ENCODE data around the gene CTU2. TPM values are rescaled to one million over a fixed set of nuclear protein-coding genes. Genes with fewer than 3 reads are reported as not detected.

Gene CTU2
- total and polyA plus RNA-seq, 10 of the 15 experiments (the other 5 are each of a cell fraction or from before 2014, with no cell fraction given), result 0.32 to 44.5 (median 18.2) TPM

GRCh38 chr16:88691924-88692560, 14.3 kb upstream of the CTU2 start:
- TF ChIP-seq TCF3 (IDR thresholded peaks at IDR 0.05; ENCODE audit: borderline replicate concordance, insufficient read depth, low read depth, low read length), result peak; percentile 33; the same call in 1 of the 2 replicates
- no peak for TF ChIP-seq CREB1 (IDR thresholded peaks at IDR 0.05; ENCODE audit: low read depth)
- TF ChIP-seq ZNF687 (IDR thresholded peaks at IDR 0.05), result 0 out of 2 replicates have a peak, but pooled peaks have one; percentile 30
- peak; percentile 39; the same call in 1 of the 2 replicates for TF ChIP-seq SPI1 (IDR thresholded peaks at IDR 0.05; ENCODE audit: borderline replicate concordance, insufficient read depth, low read depth, low read length)
- 0 out of 4 replicates have a peak, but pooled peaks of 1 of the 2 experiments have one; percentile 11 for TF ChIP-seq EP300 (IDR thresholded peaks at IDR 0.05; ENCODE audit: borderline replicate concordance in 1 of 2, control insufficient read depth in 1 of 2, low read depth in 2 of 2, low read length in 2 of 2)
- TF ChIP-seq BHLHE40 (IDR thresholded peaks at IDR 0.05; ENCODE audit: borderline replicate concordance in 1 of 2, low read depth in 2 of 2, low read length in 1 of 2), result peak in 1 of 2 experiments; percentile 17; a peak in 1 of 4 replicates
- TF ChIP-seq MTA2 (IDR thresholded peaks at IDR 0.05; ENCODE audit: low read depth), result 0 out of 2 replicates have a peak, but pooled peaks have one; percentile 13
- TF ChIP-seq SMARCA5 (IDR thresholded peaks at IDR 0.05), result peak; percentile 39; the same call in 1 of the 2 replicates
- TF ChIP-seq EGR1 (IDR thresholded peaks at IDR 0.05; ENCODE audit: borderline replicate concordance in 1 of 2, low read depth in 2 of 2, low read length in 2 of 2), result peak in 1 of 2 experiments; percentile 41; a peak in 1 of 3 replicates
- no peak for TF ChIP-seq HSF1 (IDR thresholded peaks at IDR 0.05; ENCODE audit: low read depth, low read length)
- TF ChIP-seq USF1 (IDR thresholded peaks at IDR 0.05; ENCODE audit: borderline replicate concordance, extremely low read length, insufficient read depth, low read depth, low read length), result peak; percentile 63
- TF ChIP-seq TCF12 (IDR thresholded peaks at IDR 0.05; ENCODE audit: low read depth, low read length), result peak; percentile 23; the same call in 1 of the 2 replicates
- no peak for TF ChIP-seq TARDBP (IDR thresholded peaks at IDR 0.05; ENCODE audit: borderline replicate concordance)
- 0 out of 2 replicates have a peak, but pooled peaks have one; percentile 44 for TF ChIP-seq IKZF1 (conservative IDR thresholded peaks at IDR 0.05)
- H2AFZ ChIP-seq (ENCODE audit: control insufficient read depth, low read depth, low read length), result no peak overlapping the region
- H3K27ac ChIP-seq (ENCODE audit: control insufficient read depth, insufficient read depth), result no peak overlapping the region
- intact Hi-C loops (cut with micrococcal nuclease; ENCODE audit: unreplicated experiment), result no loop called here
- SMC1A ChIA-PET (ENCODE audit: uncharacterized antibody, unreplicated experiment), result no interaction called here
- no peaks in the 10 kb centered on the region; a peak in 1 of 4 replicates for H3K27me3 ChIP-seq (replicated peaks in 1 of 2; ENCODE audit: control insufficient read depth in 2 of 2, insufficient read depth in 2 of 2, low read length in 1 of 2)
- DNase-seq (ENCODE audit: low read depth, low spot score) (no peak), ATAC-seq (peak; percentile 60), FAIRE-seq (no peak)
- CTCF ChIA-PET, result no interaction called here
- no peaks in the 10 kb centered on the region for H3K9me3 ChIP-seq (replicated peaks; ENCODE audit: control insufficient read depth, insufficient read depth, low read length)
- peak overlapping the region; percentile 15; the same call in 1 of the 2 replicates for H3K4me2 ChIP-seq (ENCODE audit: control insufficient read depth, insufficient read depth)
- no peaks in the 10 kb centered on the region for H3K79me2 ChIP-seq (ENCODE audit: control insufficient read depth, insufficient read depth, low read length)
- H4K20me1 ChIP-seq (ENCODE audit: control insufficient read depth, insufficient read depth), result no peaks in the 10 kb centered on the region
- in situ Hi-C loops (cut with MboI), result no loop called here
- 19% methylated on average over 19 of the region's 26 CpGs for WGBS (ENCODE audit: insufficient coverage, insufficient replicate concordance, low lambda C conversion rate, missing lambda C conversion rate)
- H3K4me1 ChIP-seq (ENCODE audit: control insufficient read depth, insufficient read depth, low read length), result peaks cover 12% of the 10 kb centered on the region
- POLR2A ChIA-PET, result interaction anchor here (0.7 kb wide), 1 partner anchor 8 kb away, joined by 3 read pairs; no protein-coding TSS in a partner anchor
- H3K9ac ChIP-seq (ENCODE audit: control insufficient read depth, insufficient read depth, low read length), result no peak overlapping the region
- RAD21 ChIA-PET (ENCODE audit: unreplicated experiment), result no interaction called here
- BruUV-seq (replicated peaks), result no TSS peak
- H3K4me3 ChIP-seq, result no peak overlapping the region
- H3K36me3 ChIP-seq (ENCODE audit: control insufficient read depth in 2 of 2, insufficient read depth in 2 of 2, low read length in 1 of 2), result peaks cover 0 to under 1% of the 10 kb centered on the region in 2 experiments; a peak in 2 of 4 replicates

All from GM12878 (cell line).